IPS-15b (cell line): ENCODE results near the gene PLCL1.

Experiments
- H3K27me3 ChIP-seq: one replicate; pipeline ENCODE4 v1.6.1; 2013; ENCODE audit warnings: low read length; ENCODE audit not compliant: control insufficient read depth, insufficient read depth
- H3K36me3 ChIP-seq: one replicate; pipeline ENCODE4 v1.6.1; 2013; ENCODE audit warnings: low read length; ENCODE audit not compliant: control insufficient read depth, insufficient read depth
- H3K4me1 ChIP-seq: one replicate; pipeline ENCODE4 v1.6.1; 2013; ENCODE audit warnings: mild to moderate bottlenecking, low read length; ENCODE audit not compliant: control insufficient read depth, insufficient read depth
- H3K4me3 ChIP-seq: one replicate; pipeline ENCODE4 v1.5.1; 2013; ENCODE audit warnings: low read depth, low read length
- H3K9ac ChIP-seq: one replicate; pipeline ENCODE4 v1.6.1; 2013; ENCODE audit warnings: low read depth, mild to moderate bottlenecking, low read length
- H3K9me3 ChIP-seq: one replicate; pipeline ENCODE4 v1.6.1; 2013; ENCODE audit warnings: mild to moderate bottlenecking, low read length; ENCODE audit not compliant: control insufficient read depth, insufficient read depth

Gene PLCL1

GRCh38 chr2:198144660-198145059 lies 340.3 kb downstream of the PLCL1 start:
- H3K9me3 ChIP-seq = no peaks in the 10 kb centered on the region
- H3K27me3 ChIP-seq = no peaks in the 10 kb centered on the region
- no peak overlapping the region for H3K4me3 ChIP-seq
- no peak overlapping the region for H3K9ac ChIP-seq
- H3K4me1 ChIP-seq = no peaks in the 10 kb centered on the region
- H3K36me3 ChIP-seq = no peaks in the 10 kb centered on the region

- H3K36me3 ChIP-seq = no peaks in the 10 kb centered on the region
- no peaks in the 10 kb centered on the region for H3K27me3 ChIP-seq
- no peaks in the 10 kb centered on the region for H3K4me1 ChIP-seq
- no peak overlapping the region for H3K4me3 ChIP-seq
- H3K9ac ChIP-seq = no peak overlapping the region
- no peaks in the 10 kb centered on the region for H3K9me3 ChIP-seq
These were observed 342.1 kb downstream of the PLCL1 start for GRCh38 chr2:198146346-198146940.

- Histone ChIP-seq H3K4me1 (no peaks in the 10 kb centered on the region), H3K9me3 (peaks cover 4% of the 10 kb centered on the region), H3K9ac (no peak overlapping the region), H3K27me3 (no peaks in the 10 kb centered on the region), H3K4me3 (no peak overlapping the region), H3K36me3 (no peaks in the 10 kb centered on the region)
These were observed 352.9 kb downstream of the PLCL1 start for GRCh38 chr2:198157314-198157713.

GRCh38 chr2:198161151-198161550 lies 356.8 kb downstream of the PLCL1 start:
- Histone ChIP-seq H3K36me3 (no peaks in the 10 kb centered on the region), H3K9me3 (peaks cover 4% of the 10 kb centered on the region), H3K4me3 (no peak overlapping the region), H3K4me1 (no peaks in the 10 kb centered on the region), H3K27me3 (no peaks in the 10 kb centered on the region), H3K9ac (no peak overlapping the region)

GRCh38 chr2:198162276-198162675 lies 357.9 kb downstream of the PLCL1 start:
- Histone ChIP-seq H3K36me3 (no peaks in the 10 kb centered on the region), H3K4me1 (no peaks in the 10 kb centered on the region), H3K27me3 (no peaks in the 10 kb centered on the region), H3K4me3 (no peak overlapping the region), H3K9ac (no peak overlapping the region), H3K9me3 (no peaks in the 10 kb centered on the region)

GRCh38 chr2:198164843-198165242 lies 360.4 kb downstream of the PLCL1 start:
- Histone ChIP-seq H3K27me3 (no peaks in the 10 kb centered on the region), H3K4me1 (no peaks in the 10 kb centered on the region), H3K36me3 (no peaks in the 10 kb centered on the region), H3K9ac (no peak overlapping the region), H3K4me3 (no peak overlapping the region), H3K9me3 (no peaks in the 10 kb centered on the region)

GRCh38 chr2:198165289-198165688 lies 360.9 kb downstream of the PLCL1 start:
- H3K36me3 ChIP-seq = no peaks in the 10 kb centered on the region
- H3K4me1 ChIP-seq = no peaks in the 10 kb centered on the region
- no peaks in the 10 kb centered on the region for H3K9me3 ChIP-seq
- H3K4me3 ChIP-seq = no peak overlapping the region
- no peaks in the 10 kb centered on the region for H3K27me3 ChIP-seq
- no peak overlapping the region for H3K9ac ChIP-seq

GRCh38 chr2:198167346-198167745 lies 363.0 kb downstream of the PLCL1 start:
- Histone ChIP-seq H3K4me3 (no peak overlapping the region), H3K9me3 (no peaks in the 10 kb centered on the region), H3K36me3 (no peaks in the 10 kb centered on the region), H3K27me3 (no peaks in the 10 kb centered on the region), H3K9ac (no peak overlapping the region), H3K4me1 (no peaks in the 10 kb centered on the region)

GRCh38 chr2:198168651-198169050 lies 364.3 kb downstream of the PLCL1 start:
- no peaks in the 10 kb centered on the region for H3K9me3 ChIP-seq
- no peaks in the 10 kb centered on the region for H3K36me3 ChIP-seq
- no peaks in the 10 kb centered on the region for H3K4me1 ChIP-seq
- H3K4me3 ChIP-seq = no peak overlapping the region
- no peaks in the 10 kb centered on the region for H3K27me3 ChIP-seq
- no peak overlapping the region for H3K9ac ChIP-seq

GRCh38 chr2:198173242-198173641 lies 368.8 kb downstream of the PLCL1 start:
- Histone ChIP-seq H3K4me1 (no peaks in the 10 kb centered on the region), H3K27me3 (no peaks in the 10 kb centered on the region), H3K9ac (no peak overlapping the region), H3K36me3 (no peaks in the 10 kb centered on the region), H3K9me3 (no peaks in the 10 kb centered on the region), H3K4me3 (no peak overlapping the region)

GRCh38 chr2:198173864-198174263 lies 369.5 kb downstream of the PLCL1 start:
- H3K9ac ChIP-seq = no peak overlapping the region
- H3K27me3 ChIP-seq = no peaks in the 10 kb centered on the region
- H3K36me3 ChIP-seq = no peaks in the 10 kb centered on the region
- no peaks in the 10 kb centered on the region for H3K4me1 ChIP-seq
- no peak overlapping the region for H3K4me3 ChIP-seq
- no peaks in the 10 kb centered on the region for H3K9me3 ChIP-seq

GRCh38 chr2:198175271-198175670 lies 370.9 kb downstream of the PLCL1 start:
- H3K36me3 ChIP-seq = no peaks in the 10 kb centered on the region

More at GRCh38 chr2:198175271-198175670, 370.9 kb downstream of the PLCL1 start:
- Histone ChIP-seq H3K4me3 (no peak overlapping the region), H3K27me3 (no peaks in the 10 kb centered on the region), H3K9me3 (no peaks in the 10 kb centered on the region), H3K4me1 (no peaks in the 10 kb centered on the region), H3K9ac (no peak overlapping the region)
